GM19438 (cell line): ENCODE data around the gene SLC31A1.
"Not testable (repeated sequence)": the region's sequence is repeated elsewhere in the genome, so short reads cannot be mapped to it uniquely, and the experiment has no call there.

ENCODE experiments used
- ATAC-seq: cut with Tn5 transposase; IDR thresholded peaks from one replicate; pipeline ENCODE4 v1.9.1; 2021; ENCODE audit warnings: low read depth; ENCODE audit not compliant: unreplicated experiment

SLC31A1 gene

GRCh38 chr9:113219969-113220368 is 1.4 kb upstream of the SLC31A1 start:
- peak; percentile 56 for ATAC-seq

- no peak for ATAC-seq
These were observed 809 bp upstream of the SLC31A1 start for GRCh38 chr9:113220467-113221002.

- ATAC-seq: no peak
These were observed 597 bp downstream of the SLC31A1 start for GRCh38 chr9:113221800-113222481.

- ATAC-seq: no peak
These were observed 1.1 kb downstream of the SLC31A1 start for GRCh38 chr9:113222482-113222841.

- no peak for ATAC-seq
These were observed 2.6 kb downstream of the SLC31A1 start for GRCh38 chr9:113223963-113224362.

GRCh38 chr9:113227436-113227835 is 6.1 kb downstream of the SLC31A1 start:
- ATAC-seq: no peak

GRCh38 chr9:113228130-113228665 is 6.9 kb downstream of the SLC31A1 start:
- ATAC-seq: no peak

- ATAC-seq: no peak
These were observed 10.4 kb downstream of the SLC31A1 start for GRCh38 chr9:113231701-113232100.

- ATAC-seq: not testable (repeated sequence)
These were observed 14.4 kb downstream of the SLC31A1 start for GRCh38 chr9:113235701-113236255.

GRCh38 chr9:113237026-113237425 is 15.7 kb downstream of the SLC31A1 start:
- ATAC-seq: no peak

- no peak for ATAC-seq
These were observed 17.0 kb downstream of the SLC31A1 start for GRCh38 chr9:113238202-113238858.

- ATAC-seq: no peak
These were observed 17.5 kb downstream of the SLC31A1 start for GRCh38 chr9:113238859-113239232.

- ATAC-seq: no peak
These were observed 19.8 kb downstream of the SLC31A1 start for GRCh38 chr9:113241161-113241560.

- ATAC-seq: no peak
These were observed 23.2 kb downstream of the SLC31A1 start for GRCh38 chr9:113244556-113244955.

- no peak for ATAC-seq
These were observed 24.6 kb downstream of the SLC31A1 start for GRCh38 chr9:113245894-113246293.

GRCh38 chr9:113246928-113247327 is 25.6 kb downstream of the SLC31A1 start:
- ATAC-seq: no peak

- ATAC-seq: no peak
These were observed 26.3 kb downstream of the SLC31A1 start for GRCh38 chr9:113247640-113248039.

- ATAC-seq: not testable (repeated sequence)
These were observed 28.3 kb downstream of the SLC31A1 start for GRCh38 chr9:113249661-113250060.

GRCh38 chr9:113250807-113251206 is 29.5 kb downstream of the SLC31A1 start:
- ATAC-seq: no peak

GRCh38 chr9:113254991-113255390 is 33.6 kb downstream of the SLC31A1 start:
- no peak for ATAC-seq

- no peak for ATAC-seq
These were observed 34.1 kb downstream of the SLC31A1 start for GRCh38 chr9:113255438-113255837.

- no peak for ATAC-seq
These were observed 36.5 kb downstream of the SLC31A1 start for GRCh38 chr9:113257863-113258262.
